Measurements from ENCODE around the gene MRPL49. TPM values are rescaled to one million over a fixed set of nuclear protein-coding genes. Genes with fewer than 3 reads are reported as not detected.

Gene MRPL49
- total RNA-seq, 1 donor from 2014 or later = 33.5 TPM

- ATAC-seq (ENCODE audit: poor library complexity) (no peak), DNase-seq (no peak)
- intact Hi-C loops (cut with DNase I) = no loop called here
These were observed 6.3 kb downstream of the MRPL49 start for GRCh38 chr11:65128182-65129145.

GRCh38 chr11:65129649-65130441 lies 7.7 kb downstream of the MRPL49 start:
- intact Hi-C loops (cut with DNase I) = no loop called here
- ATAC-seq (ENCODE audit: poor library complexity) (no peak), DNase-seq (no peak)

GRCh38 chr11:65130631-65131416 lies 8.7 kb downstream of the MRPL49 start:
- DNase-seq (no peak), ATAC-seq (ENCODE audit: poor library complexity) (no peak)
- intact Hi-C loops (cut with DNase I) = no loop called here

- ATAC-seq (ENCODE audit: poor library complexity) (no peak), DNase-seq (no peak)
- intact Hi-C loops (cut with DNase I) = no loop called here
These were observed 9.3 kb downstream of the MRPL49 start for GRCh38 chr11:65131417-65131776.

- DNase-seq (no peak), ATAC-seq (ENCODE audit: poor library complexity) (no peak)
- intact Hi-C loops (cut with DNase I) = no loop called here
These were observed 9.7 kb downstream of the MRPL49 start for GRCh38 chr11:65131895-65132237.

GRCh38 chr11:65132238-65132987 lies 10.3 kb downstream of the MRPL49 start:
- intact Hi-C loops (cut with DNase I) = no loop called here
- ATAC-seq (ENCODE audit: poor library complexity) = no peak
- DNase-seq = no peak

- intact Hi-C loops (cut with DNase I) = no loop called here
- ATAC-seq (ENCODE audit: poor library complexity) (no peak), DNase-seq (no peak)
These were observed 11.0 kb downstream of the MRPL49 start for GRCh38 chr11:65132988-65133700.

GRCh38 chr11:65133724-65134123 lies 11.6 kb downstream of the MRPL49 start:
- ATAC-seq (ENCODE audit: poor library complexity) (no peak), DNase-seq (peak; percentile 72)
- intact Hi-C loops (cut with DNase I) = no loop called here

- DNase-seq = peak; percentile 94
- peak; percentile 94 for ATAC-seq (ENCODE audit: poor library complexity)
- intact Hi-C loops (cut with DNase I) = no loop called here
These were observed 12.3 kb downstream of the MRPL49 start, which contains the start of gene SYVN1 for GRCh38 chr11:65134240-65134951. TSS of gene SYVN1 (minus strand) at chr11:65134519. CDS start at chr11:65133601, 918 bp downstream.

GRCh38 chr11:65134952-65135632 lies 13.0 kb downstream of the MRPL49 start:
- peak; percentile 92 for DNase-seq
- ATAC-seq (ENCODE audit: poor library complexity) = peak; percentile 92
- intact Hi-C loops (cut with DNase I) = no loop called here

GRCh38 chr11:65135633-65136145 lies 13.6 kb downstream of the MRPL49 start:
- intact Hi-C loops (cut with DNase I) = no loop called here
- no peak for ATAC-seq (ENCODE audit: poor library complexity)

GRCh38 chr11:65136515-65137096 lies 14.5 kb downstream of the MRPL49 start:
- intact Hi-C loops (cut with DNase I) = no loop called here
- no peak for DNase-seq
- no peak for ATAC-seq (ENCODE audit: poor library complexity)

More at GRCh38 chr11:65135633-65136145, 13.6 kb downstream of the MRPL49 start:
- no peak for DNase-seq

- DNase-seq (no peak), ATAC-seq (ENCODE audit: poor library complexity) (no peak)
- intact Hi-C loops (cut with DNase I) = no loop called here
These were observed 19.9 kb downstream of the MRPL49 start for GRCh38 chr11:65141896-65142494.

GRCh38 chr11:65147352-65148075 lies 25.4 kb downstream of the MRPL49 start:
- DNase-seq = no peak
- ATAC-seq (ENCODE audit: poor library complexity) = no peak
- intact Hi-C loops (cut with DNase I) = no loop called here

- no peak for DNase-seq
- no peak for ATAC-seq (ENCODE audit: poor library complexity)
- intact Hi-C loops (cut with DNase I) = no loop called here
These were observed 26.5 kb downstream of the MRPL49 start for GRCh38 chr11:65148657-65149056.
